ENCODE results near the gene AFF2.

The AFF2 gene

GRCh38 chrX:148582353-148582752 lies 81.9 kb downstream of the AFF2 start:
- no peak for DNase-seq (ENCODE audit: low read depth in 2 of 2)

- DNase-seq (ENCODE audit: low read depth in 2 of 2) = no peak
Measured at GRCh38 chrX:148588649-148589310, 88.4 kb downstream of the AFF2 start.

GRCh38 chrX:148592595-148592994 lies 92.2 kb downstream of the AFF2 start:
- DNase-seq (ENCODE audit: low read depth in 2 of 2) = no peak

- no peak for DNase-seq (ENCODE audit: low read depth in 2 of 2)
Measured at GRCh38 chrX:148593146-148593545, 92.7 kb downstream of the AFF2 start.

- no peak for DNase-seq (ENCODE audit: low read depth in 2 of 2)
Measured at GRCh38 chrX:148593987-148594386, 93.6 kb downstream of the AFF2 start.

- DNase-seq (ENCODE audit: low read depth in 2 of 2) = no peak
Measured at GRCh38 chrX:148599404-148599803, 99.0 kb downstream of the AFF2 start.

- DNase-seq (ENCODE audit: low read depth in 2 of 2) = no peak
Measured at GRCh38 chrX:148600131-148600530, 99.7 kb downstream of the AFF2 start.

GRCh38 chrX:148600581-148600980 lies 100.2 kb downstream of the AFF2 start:
- no peak for DNase-seq (ENCODE audit: low read depth in 2 of 2)

- DNase-seq (ENCODE audit: low read depth in 2 of 2) = no peak
Measured at GRCh38 chrX:148601034-148601433, 100.6 kb downstream of the AFF2 start.

GRCh38 chrX:148609515-148610327 lies 109.3 kb downstream of the AFF2 start:
- DNase-seq (ENCODE audit: low read depth in 2 of 2) = no peak

- DNase-seq (ENCODE audit: low read depth in 2 of 2) = no peak
Measured at GRCh38 chrX:148610328-148610698, 109.9 kb downstream of the AFF2 start.

- no peak for DNase-seq (ENCODE audit: low read depth in 2 of 2)
Measured at GRCh38 chrX:148611993-148612392, 111.6 kb downstream of the AFF2 start.

- no peak for DNase-seq (ENCODE audit: low read depth in 2 of 2)
Measured at GRCh38 chrX:148612431-148612830, 112.0 kb downstream of the AFF2 start.

GRCh38 chrX:148613636-148614035 lies 113.2 kb downstream of the AFF2 start:
- no peak for DNase-seq (ENCODE audit: low read depth in 2 of 2)

- DNase-seq (ENCODE audit: low read depth in 2 of 2) = no peak
Measured at GRCh38 chrX:148615491-148615890, 115.1 kb downstream of the AFF2 start.

GRCh38 chrX:148618470-148619445 lies 118.3 kb downstream of the AFF2 start:
- DNase-seq (ENCODE audit: low read depth in 2 of 2) = no peak

- DNase-seq (ENCODE audit: low read depth in 2 of 2) = no peak
Measured at GRCh38 chrX:148620023-148620422, 119.6 kb downstream of the AFF2 start.

GRCh38 chrX:148624951-148625474 lies 124.6 kb downstream of the AFF2 start:
- DNase-seq (ENCODE audit: low read depth in 2 of 2) = no peak

GRCh38 chrX:148628621-148629020 lies 128.2 kb downstream of the AFF2 start:
- no peak for DNase-seq (ENCODE audit: low read depth in 2 of 2)

- no peak for DNase-seq (ENCODE audit: low read depth in 2 of 2)
Measured at GRCh38 chrX:148629434-148629833, 129.0 kb downstream of the AFF2 start.

- no peak for DNase-seq (ENCODE audit: low read depth in 2 of 2)
Measured at GRCh38 chrX:148632444-148632843, 132.0 kb downstream of the AFF2 start.
